Fibroblast of upper back skin (primary cell): ENCODE data around the gene MESD.

Experiments
- DNase-seq: peaks from one replicate; pipeline ENCODE4 v3.0.0-alpha.2; 2013

Gene MESD

GRCh38 chr15:81014446-81015093 lies 25.0 kb upstream of the MESD start:
- DNase-seq: no peak

DNA sequence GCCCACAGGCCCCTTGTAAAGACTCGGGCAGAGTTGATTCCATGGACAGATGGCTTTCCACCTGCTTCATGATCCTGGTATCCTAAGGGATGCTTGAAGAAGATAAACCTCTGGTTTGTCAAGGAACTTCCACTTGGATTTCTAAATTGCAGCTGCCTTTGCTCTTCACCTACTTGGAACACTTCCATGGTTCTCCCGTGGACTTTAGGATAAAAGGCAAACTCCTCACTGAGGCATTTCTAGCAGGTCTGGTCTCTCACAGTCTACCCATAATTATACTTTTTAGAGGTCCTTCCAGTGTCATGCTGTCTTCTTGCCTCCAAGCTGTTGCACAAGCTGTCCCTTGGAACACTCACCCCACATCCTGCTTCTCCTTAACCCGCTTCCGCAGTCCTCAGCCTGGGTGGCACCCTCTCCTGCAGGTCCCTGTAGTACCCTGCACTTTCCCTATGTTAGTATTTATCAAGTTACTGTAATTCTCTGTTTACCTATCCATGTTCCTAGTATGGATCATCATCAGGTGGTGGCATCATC lies 23.8 kb upstream of the MESD start:
- DNase-seq: no peak

DNA sequence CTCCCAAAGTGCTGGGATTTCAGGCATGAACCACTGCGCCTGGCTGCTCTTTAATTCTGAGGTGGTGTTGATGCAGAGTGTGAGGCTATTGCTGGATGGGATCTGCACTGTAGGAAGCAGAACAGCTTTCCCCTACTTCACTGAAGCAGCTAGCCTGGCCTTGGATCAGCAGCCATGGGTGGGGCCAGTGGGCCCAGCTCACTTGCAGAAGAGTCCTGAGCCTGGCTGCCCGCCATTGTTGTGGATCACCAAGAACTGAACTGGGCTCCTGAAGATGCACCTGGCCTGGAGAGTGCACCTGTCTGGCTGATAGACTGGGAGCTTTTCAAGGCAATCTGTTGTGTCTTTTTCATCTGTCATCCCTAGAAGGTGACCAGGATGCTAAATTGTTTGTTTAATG lies 23.0 kb upstream of the MESD start:
- no peak for DNase-seq

- peak; percentile 38 for DNase-seq
Observed at GRCh38 chr15:81011593-81011992, 22.0 kb upstream of the MESD start.

DNA sequence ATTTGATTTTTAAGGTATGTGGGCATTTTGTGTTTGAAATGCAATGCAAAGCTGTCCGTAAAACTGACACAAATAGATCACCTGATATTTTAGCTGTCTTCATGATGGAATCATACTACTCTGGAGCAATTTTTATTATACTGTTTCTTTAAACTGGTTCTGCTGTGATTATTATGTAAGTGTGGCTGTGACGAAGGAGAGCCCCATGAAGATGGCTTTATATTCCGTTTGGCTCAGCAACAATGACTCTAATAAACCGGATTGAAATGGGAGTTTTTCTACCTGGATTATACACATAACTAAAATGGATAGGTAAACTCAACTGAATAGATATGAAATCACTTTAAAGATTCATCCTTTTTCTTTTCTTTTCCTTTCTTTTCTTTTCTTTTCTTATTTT lies 20.5 kb upstream of the MESD start:
- no peak for DNase-seq

DNA sequence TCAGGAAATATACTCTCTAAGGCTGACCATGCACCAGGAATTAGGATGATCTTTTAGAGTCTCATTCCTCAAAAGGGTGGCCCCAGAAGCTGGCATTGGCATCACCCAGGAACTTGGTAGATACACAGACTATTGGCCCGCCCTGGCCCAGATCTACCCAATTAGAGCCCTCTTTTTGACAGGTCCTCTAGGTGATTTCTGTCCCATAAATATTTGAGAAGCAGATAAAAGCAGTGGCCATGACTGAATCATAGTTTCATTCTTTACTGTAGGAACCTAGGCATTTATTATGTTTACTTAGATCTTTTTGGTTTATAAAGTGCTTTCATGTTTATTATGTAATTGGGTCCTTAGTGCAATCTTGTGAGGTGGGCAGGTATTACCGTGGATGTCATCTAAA lies 18.7 kb upstream of the MESD start:
- DNase-seq: no peak

- no peak for DNase-seq
Observed at GRCh38 chr15:81007428-81008064, 17.9 kb upstream of the MESD start.

GRCh38 chr15:81006124-81006523 lies 16.5 kb upstream of the MESD start:
- DNase-seq: no peak

GRCh38 chr15:81003097-81003350 lies 13.4 kb upstream of the MESD start:
- no peak for DNase-seq

DNA sequence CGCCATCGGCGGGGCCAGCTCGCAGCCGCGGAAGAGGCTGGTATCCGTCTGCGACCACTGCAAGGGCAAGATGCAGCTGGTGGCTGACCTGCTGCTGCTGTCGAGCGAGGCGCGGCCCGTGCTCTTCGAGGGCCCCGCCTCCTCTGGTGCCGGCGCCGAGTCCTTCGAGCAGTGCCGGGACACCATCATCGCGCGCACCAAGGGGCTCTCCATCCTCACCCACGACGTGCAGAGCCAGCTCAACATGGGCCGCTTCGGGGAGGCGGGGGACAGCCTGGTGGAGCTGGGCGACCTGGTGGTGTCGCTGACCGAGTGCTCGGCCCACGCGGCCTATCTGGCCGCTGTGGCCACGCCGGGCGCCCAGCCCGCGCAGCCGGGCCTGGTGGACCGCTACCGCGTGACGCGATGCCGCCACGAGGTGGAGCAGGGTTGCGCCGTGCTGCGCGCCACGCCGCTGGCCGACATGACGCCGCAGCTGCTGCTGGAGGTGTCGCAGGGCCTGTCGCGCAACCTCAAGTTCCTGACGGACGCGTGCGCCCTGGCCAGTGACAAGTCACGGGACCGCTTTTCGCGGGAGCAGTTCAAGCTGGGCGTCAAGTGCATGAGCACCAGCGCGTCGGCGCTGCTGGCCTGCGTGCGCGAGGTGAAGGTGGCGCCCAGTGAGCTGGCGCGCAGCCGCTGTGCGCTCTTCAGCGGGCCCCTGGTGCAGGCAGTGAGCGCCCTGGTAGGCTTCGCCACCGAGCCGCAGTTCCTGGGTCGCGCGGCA lies 12.9 kb upstream of the MESD start:
- peak; percentile 12 for DNase-seq

- no peak for DNase-seq
Observed at GRCh38 chr15:81002009-81002330, 12.4 kb upstream of the MESD start.

DNA sequence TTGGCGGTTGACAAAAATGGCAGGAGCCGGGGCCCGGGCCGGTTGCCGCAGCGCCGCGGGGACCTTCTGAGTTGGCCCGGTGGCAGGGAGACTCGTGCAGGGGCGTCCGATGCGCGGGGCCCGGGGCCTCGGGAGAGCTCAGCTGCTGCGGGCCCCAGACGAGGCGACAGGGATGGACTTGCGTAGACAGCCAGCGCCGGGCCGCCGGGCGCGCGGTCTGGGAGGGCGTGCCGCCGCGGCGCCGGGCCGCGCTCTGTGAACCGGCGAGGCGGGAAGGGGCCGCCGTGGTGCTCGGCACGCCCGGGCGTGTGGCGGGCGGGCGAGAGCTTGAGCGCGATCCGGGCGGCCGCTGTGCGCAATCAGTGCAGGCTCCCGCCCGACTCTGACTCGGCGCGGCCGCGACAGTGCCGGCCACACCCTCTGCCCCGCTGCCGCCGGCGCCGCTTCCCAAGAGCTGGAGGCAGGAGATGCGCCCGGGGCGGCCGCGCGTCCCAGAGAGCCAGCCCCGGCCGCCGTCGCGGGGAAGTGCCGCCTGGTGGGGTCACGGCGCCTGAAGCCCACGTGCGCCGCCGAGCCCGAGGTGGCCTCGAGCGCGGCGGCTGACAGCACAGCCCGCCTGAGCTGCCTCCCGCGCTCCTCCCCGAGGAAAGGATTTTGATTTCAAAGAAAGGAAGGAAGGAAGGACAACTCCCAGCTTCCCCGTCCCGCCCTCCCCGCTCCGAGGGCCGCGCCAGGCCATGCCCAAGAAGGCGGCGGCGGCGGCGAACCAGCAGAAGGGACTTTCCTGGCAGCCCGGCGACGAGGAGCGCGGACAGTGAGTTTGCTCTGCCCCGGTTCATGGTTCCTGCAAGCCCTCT lies 11.8 kb upstream of the MESD start:
- DNase-seq: peak; percentile 28

DNA sequence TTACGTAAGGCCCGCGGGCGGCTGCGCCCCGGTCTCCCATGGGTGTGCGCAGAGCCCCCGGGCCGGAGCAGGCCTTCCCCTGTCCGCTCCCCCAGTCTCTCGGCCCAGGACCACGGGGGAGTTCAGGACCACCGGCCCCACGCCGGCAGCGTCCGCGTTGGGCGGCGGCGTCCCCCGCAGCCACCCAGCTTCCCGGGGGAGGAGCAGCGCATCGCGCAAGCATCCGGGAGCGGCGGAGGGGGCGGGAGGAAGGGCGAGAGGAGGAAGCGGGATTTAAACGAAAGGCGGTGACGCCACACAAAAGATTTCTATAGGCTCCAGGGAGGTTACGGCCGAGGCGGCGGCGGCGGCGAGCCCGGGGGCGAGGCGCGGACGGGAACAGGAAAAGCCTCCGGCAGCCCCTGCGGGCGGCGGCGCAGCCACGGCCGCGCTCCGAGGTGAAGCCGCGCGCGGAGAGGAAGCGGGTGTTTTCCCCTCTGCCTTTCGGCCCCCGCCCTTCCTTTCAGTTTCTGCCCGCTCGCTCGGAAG lies 11.1 kb upstream of the MESD start, which contains the start of gene TLNRD1:
Gene TLNRD1, plus strand, starts transcription at position 300 of the 528 bp plus-strand sequence. CDS start 1,349 bp downstream, outside the sequence.
- DNase-seq: peak; percentile 94

- no peak for DNase-seq
Observed at GRCh38 chr15:81000144-81000623, 10.6 kb upstream of the MESD start.

DNA sequence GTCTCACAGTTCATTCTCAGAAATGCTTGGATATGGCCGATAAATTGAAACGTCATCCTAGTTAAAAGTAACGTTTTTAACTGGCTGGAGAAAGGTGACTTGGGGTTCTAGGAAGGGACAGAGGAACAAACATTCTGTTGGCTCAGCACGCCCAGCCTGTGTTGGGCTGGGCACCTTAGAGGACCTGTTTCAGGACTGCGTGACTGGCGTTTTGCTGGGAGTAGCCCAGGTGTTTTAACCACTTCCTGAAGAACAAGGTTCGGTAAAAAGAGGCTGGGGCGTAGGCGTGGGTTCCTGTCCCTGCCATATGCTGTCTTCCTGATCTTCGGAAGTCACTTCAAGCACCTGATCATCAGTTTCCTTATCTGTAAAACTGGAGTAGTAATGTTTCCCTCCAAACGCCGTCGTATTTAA lies 10.0 kb upstream of the MESD start:
- DNase-seq: no peak

DNA sequence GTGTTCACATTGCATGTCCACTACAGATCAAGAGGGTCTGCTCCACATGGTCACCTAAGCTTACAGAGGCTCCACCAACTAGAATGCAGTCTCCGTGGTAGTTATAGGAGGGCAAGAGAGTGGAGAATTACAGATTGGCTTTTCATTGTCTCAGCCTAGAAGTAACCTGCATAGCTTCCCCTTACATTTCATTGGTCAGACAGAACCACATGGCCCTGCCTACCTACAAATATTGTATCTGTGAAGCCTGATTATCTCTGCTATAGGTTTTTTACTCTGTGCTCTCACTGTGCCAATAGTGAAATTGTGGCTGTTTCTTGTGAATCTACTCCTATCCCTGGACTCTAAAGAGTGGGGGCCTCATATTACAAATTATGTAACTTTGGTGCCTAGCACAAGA lies 8.6 kb upstream of the MESD start:
- DNase-seq: no peak

- peak; percentile 20 for DNase-seq
Observed at GRCh38 chr15:80997692-80998091, 8.1 kb upstream of the MESD start.

DNA sequence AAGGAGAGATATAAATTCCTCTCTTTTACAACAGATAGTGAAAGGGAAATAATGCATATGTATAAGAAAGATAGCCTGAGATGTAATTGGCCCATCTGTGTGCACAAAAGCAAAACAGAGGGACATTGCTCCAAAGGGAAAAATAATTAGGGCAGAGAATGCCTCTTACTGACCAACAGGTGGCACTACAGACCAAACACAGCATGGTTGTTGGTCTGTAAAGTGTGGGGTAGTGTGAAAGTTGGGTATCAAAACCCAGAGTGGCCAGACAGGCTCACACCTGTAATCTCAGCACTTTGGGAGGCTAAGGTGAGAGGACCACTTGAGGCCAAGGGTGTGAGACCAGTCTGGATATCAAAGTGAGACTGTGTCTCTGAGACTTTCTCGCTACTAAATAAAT lies 6.6 kb upstream of the MESD start:
- DNase-seq: no peak

GRCh38 chr15:80992441-80992840 lies 2.8 kb upstream of the MESD start:
- DNase-seq: no peak

DNA sequence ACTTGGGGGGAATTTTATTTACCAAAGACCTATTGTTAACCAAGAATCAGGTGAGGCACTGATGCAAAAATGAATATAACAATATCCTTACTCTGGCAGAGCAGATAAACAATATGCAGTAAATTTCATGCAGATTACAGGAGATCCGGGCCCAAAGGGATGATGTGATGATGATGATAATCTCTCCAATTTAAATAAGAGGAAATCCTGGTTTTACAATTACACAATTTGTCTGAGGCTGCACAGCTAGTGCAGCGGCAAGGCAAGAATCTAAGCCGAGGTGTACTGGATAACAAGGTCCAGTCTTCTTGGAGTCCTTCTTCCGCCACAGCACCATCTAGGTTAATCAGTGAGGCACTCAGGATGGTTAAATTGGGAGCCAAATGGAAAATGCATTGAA lies 2.4 kb upstream of the MESD start:
- no peak for DNase-seq

- DNase-seq: peak; percentile 53
Observed at GRCh38 chr15:80991421-80991820, 1.8 kb upstream of the MESD start.

GRCh38 chr15:80990955-80991354 lies 1.3 kb upstream of the MESD start:
- no peak for DNase-seq

- DNase-seq: no peak
Observed at GRCh38 chr15:80989081-80989517, 520 bp downstream of the MESD start.
